HAP-1 (cell line): Measurements from ENCODE around the gene ADSS2.
"Not testable (repeated sequence)": the region's sequence is repeated elsewhere in the genome, so short reads cannot be mapped to it uniquely, and the experiment has no call there.

Experiments
- DNase-seq, 2 experiments: peaks; one replicate each; pipeline ENCODE4 v3.0.0-alpha.2; 2016 to 2020; ENCODE audit warnings: low spot score in 2 of 2
- H3K27me3 ChIP-seq: fragments of 250-450 bp; sonication (Bioruptor Pico); 2 replicates; pipeline ENCODE4 v1.5.1; 2020; ENCODE audit warnings: low read depth, mild to moderate bottlenecking, moderate library complexity
- H3K36me3 ChIP-seq: fragments of 250-450 bp; sonication (Bioruptor Pico); replicated peaks from 2 replicates; pipeline ENCODE4 v1.5.1; 2020; ENCODE audit warnings: mild to moderate bottlenecking
- H3K4me1 ChIP-seq: fragments of 250-450 bp; sonication (Bioruptor Pico); 2 replicates; pipeline ENCODE4 v1.5.1; 2020; ENCODE audit warnings: mild to moderate bottlenecking
- H3K4me3 ChIP-seq: fragments of 250-450 bp; sonication (Bioruptor Pico); 2 replicates; pipeline ENCODE4 v1.5.1; 2020; ENCODE audit warnings: mild to moderate bottlenecking, moderate library complexity
- H3K9me3 ChIP-seq: fragments of 250-450 bp; sonication (Bioruptor Pico); 2 replicates; pipeline ENCODE4 v1.5.1; 2020; ENCODE audit warnings: mild to moderate bottlenecking, moderate library complexity
- in situ Hi-C: fragments of 300-500 bp; cut with MboI; formaldehyde crosslinking; loops from 3 replicates; pipeline ENCODE4 v1.14.3; 2020; ENCODE audit warnings: low sequenced_read_pairs, inconsistent platforms, mixed read lengths

Gene ADSS2

GRCh38 chr1:244451539-244451950, at the start of gene ADSS2:
TSS of gene ADSS2 (minus strand) at chr1:244451909. CDS start at chr1:244451817, 92 bp downstream.
- H3K4me1 ChIP-seq = peaks cover 38% of the 10 kb centered on the region
- H3K27me3 ChIP-seq = no peaks in the 10 kb centered on the region
- peak within 1 kb of the TSS; percentile 87 for H3K4me3 ChIP-seq
- no peak for DNase-seq
- in situ Hi-C loops = no loop called here
- peaks cover 10% of the 10 kb centered on the region for H3K36me3 ChIP-seq
- H3K9me3 ChIP-seq = no peaks in the 10 kb centered on the region

- H3K4me1 ChIP-seq, H3K27me3 ChIP-seq, in situ Hi-C loops, H3K9me3 ChIP-seq, H3K4me3 ChIP-seq, H3K36me3 ChIP-seq, DNase-seq: not testable (repeated sequence)
Observed at GRCh38 chr1:244500515-244500914, 48.8 kb upstream of the ADSS2 start.

- H3K36me3 ChIP-seq, H3K4me1 ChIP-seq, H3K4me3 ChIP-seq, in situ Hi-C loops, DNase-seq, H3K27me3 ChIP-seq, H3K9me3 ChIP-seq: not testable (repeated sequence)
Observed at GRCh38 chr1:244499484-244499883, 47.8 kb upstream of the ADSS2 start.

GRCh38 chr1:244497805-244498204, 46.1 kb upstream of the ADSS2 start:
- H3K36me3 ChIP-seq = no peaks in the 10 kb centered on the region
- in situ Hi-C loops = no loop called here
- no peaks in the 10 kb centered on the region for H3K27me3 ChIP-seq
- H3K4me3 ChIP-seq = no peak overlapping the region
- H3K4me1 ChIP-seq = no peaks in the 10 kb centered on the region
- H3K9me3 ChIP-seq = no peaks in the 10 kb centered on the region
- DNase-seq = no peak

GRCh38 chr1:244496186-244496585, 44.5 kb upstream of the ADSS2 start:
- DNase-seq = no peak
- no peaks in the 10 kb centered on the region for H3K36me3 ChIP-seq
- no peaks in the 10 kb centered on the region for H3K4me1 ChIP-seq
- H3K9me3 ChIP-seq = no peaks in the 10 kb centered on the region
- no peak overlapping the region for H3K4me3 ChIP-seq
- in situ Hi-C loops = no loop called here
- no peaks in the 10 kb centered on the region for H3K27me3 ChIP-seq

- Histone ChIP-seq H3K4me3 (no peak overlapping the region), H3K36me3 (no peaks in the 10 kb centered on the region), H3K9me3 (no peaks in the 10 kb centered on the region), H3K4me1 (no peaks in the 10 kb centered on the region), H3K27me3 (no peaks in the 10 kb centered on the region)
- in situ Hi-C loops = no loop called here
- DNase-seq = no peak
Observed at GRCh38 chr1:244494653-244495052, 42.9 kb upstream of the ADSS2 start.

- DNase-seq, H3K36me3 ChIP-seq, H3K4me1 ChIP-seq, H3K27me3 ChIP-seq, H3K9me3 ChIP-seq, H3K4me3 ChIP-seq, in situ Hi-C loops: not testable (repeated sequence)
Observed at GRCh38 chr1:244484971-244485370, 33.3 kb upstream of the ADSS2 start.

GRCh38 chr1:244473059-244473605, 21.4 kb upstream of the ADSS2 start:
- no peak for DNase-seq
- peaks cover 3% of the 10 kb centered on the region; the same call in 1 of the 2 replicates for H3K4me1 ChIP-seq
- H3K4me3 ChIP-seq = no peak overlapping the region
- in situ Hi-C loops = no loop called here
- no peaks in the 10 kb centered on the region for H3K9me3 ChIP-seq
- no peaks in the 10 kb centered on the region for H3K27me3 ChIP-seq
- H3K36me3 ChIP-seq = no peaks in the 10 kb centered on the region

- no peaks in the 10 kb centered on the region for H3K36me3 ChIP-seq
- in situ Hi-C loops = no loop called here
- no peak for DNase-seq
- H3K9me3 ChIP-seq = no peaks in the 10 kb centered on the region
- no peak overlapping the region for H3K4me3 ChIP-seq
- H3K27me3 ChIP-seq = no peaks in the 10 kb centered on the region
- peaks cover 3% of the 10 kb centered on the region; the same call in 1 of the 2 replicates for H3K4me1 ChIP-seq
Observed at GRCh38 chr1:244466724-244467123, 15.0 kb upstream of the ADSS2 start.

GRCh38 chr1:244461245-244462071, 9.7 kb upstream of the ADSS2 start, which contains the start of gene CATSPERE:
TSS of gene CATSPERE (plus strand) at chr1:244461273. CDS start at chr1:244461430, 157 bp downstream.
- Histone ChIP-seq H3K36me3 (no peaks in the 10 kb centered on the region), H3K4me1 (no peaks in the 10 kb centered on the region), H3K9me3 (no peaks in the 10 kb centered on the region), H3K4me3 (no peak within 1 kb of the TSS), H3K27me3 (no peaks in the 10 kb centered on the region)
- DNase-seq = no peak
- in situ Hi-C loops = no loop called here

GRCh38 chr1:244460197-244460596, 8.5 kb upstream of the ADSS2 start:
- Histone ChIP-seq H3K27me3 (no peaks in the 10 kb centered on the region), H3K4me3 (no peak overlapping the region), H3K9me3 (no peaks in the 10 kb centered on the region), H3K4me1 (no peaks in the 10 kb centered on the region), H3K36me3 (no peaks in the 10 kb centered on the region)
- no peak for DNase-seq
- in situ Hi-C loops = no loop called here

GRCh38 chr1:244458781-244459180, 7.1 kb upstream of the ADSS2 start:
- no peaks in the 10 kb centered on the region for H3K9me3 ChIP-seq
- in situ Hi-C loops = no loop called here
- H3K4me1 ChIP-seq = no peaks in the 10 kb centered on the region
- no peaks in the 10 kb centered on the region for H3K36me3 ChIP-seq
- no peaks in the 10 kb centered on the region for H3K27me3 ChIP-seq
- H3K4me3 ChIP-seq = no peak overlapping the region
- DNase-seq = no peak

GRCh38 chr1:244456586-244456985, 4.9 kb upstream of the ADSS2 start:
- no peaks in the 10 kb centered on the region for H3K27me3 ChIP-seq
- peaks cover 3% of the 10 kb centered on the region; the same call in 1 of the 2 replicates for H3K4me1 ChIP-seq
- H3K36me3 ChIP-seq = no peaks in the 10 kb centered on the region
- no peak for DNase-seq
- in situ Hi-C loops = no loop called here
- H3K9me3 ChIP-seq = no peaks in the 10 kb centered on the region
- no peak overlapping the region for H3K4me3 ChIP-seq

- no peaks in the 10 kb centered on the region for H3K9me3 ChIP-seq
- in situ Hi-C loops = no loop called here
- no peaks in the 10 kb centered on the region for H3K27me3 ChIP-seq
- H3K36me3 ChIP-seq = no peaks in the 10 kb centered on the region
- no peak overlapping the region for H3K4me3 ChIP-seq
- H3K4me1 ChIP-seq = peaks cover 11% of the 10 kb centered on the region
- no peak for DNase-seq
Observed at GRCh38 chr1:244454412-244454811, 2.7 kb upstream of the ADSS2 start.
